ENCODE results near the gene CAMKV.

- TF ChIP-seq GATA3 (IDR thresholded peaks at IDR 0.05; ENCODE audit: low read depth, low read length) (no peak), GATA2 (IDR thresholded peaks at IDR 0.05; ENCODE audit: low read depth, low read length) (no peak)
These were observed 8.0 kb upstream of the CAMKV start for GRCh38 chr3:49877716-49878115.
